ENCODE measurements around the gene CMSS1.

- TF ChIP-seq POLR2A (IDR thresholded peaks at IDR 0.05) (no peak), CTCF (IDR thresholded peaks at IDR 0.05) (no peak)
Observed at GRCh38 chr3:99927671-99928457, 110.2 kb downstream of the CMSS1 start.
